ENCODE measurements around the gene PJVK.

The PJVK gene

DNA sequence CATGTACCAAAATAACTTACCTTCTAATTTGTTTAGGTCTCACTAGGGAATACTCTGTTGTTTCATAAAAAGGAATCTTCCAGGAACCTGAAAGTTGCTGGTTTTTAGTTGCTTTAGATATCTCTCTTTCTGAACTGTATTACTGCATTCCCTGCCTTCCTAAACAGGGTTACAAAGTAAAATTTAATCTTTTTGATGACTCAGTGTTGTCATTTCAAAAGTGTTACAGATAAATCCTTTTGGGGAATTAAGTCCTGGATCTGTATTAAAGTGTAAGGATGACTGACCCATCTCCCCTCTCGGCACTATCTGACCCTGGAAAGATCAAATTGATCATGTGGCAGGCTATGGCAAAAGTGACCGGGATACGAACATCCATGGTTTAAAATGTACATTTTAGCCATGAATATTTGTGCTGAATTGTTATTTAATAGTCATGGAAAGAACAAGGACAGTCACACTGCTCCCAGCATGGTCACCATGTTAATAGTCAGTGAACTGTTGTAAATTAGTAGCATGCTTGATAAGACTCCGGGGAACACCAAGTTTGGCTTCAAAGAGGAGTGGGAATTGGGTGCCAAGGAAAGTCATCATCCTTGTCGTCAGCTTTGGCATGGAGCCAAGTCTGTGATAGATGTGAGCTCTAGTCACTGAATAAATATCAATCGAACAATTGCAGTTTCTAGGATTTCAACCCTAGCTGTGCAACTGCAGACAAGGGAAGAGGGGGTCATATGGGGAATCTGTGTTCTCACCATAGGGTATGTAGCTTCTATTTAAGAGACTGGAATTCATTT lies 33.3 kb downstream of the PJVK start:
- no peak overlapping the region for H3K56ac ChIP-seq (ENCODE audit: low read length)
- H3K79me2 ChIP-seq (ENCODE audit: control insufficient read depth, insufficient read depth, low read length) = peaks cover 5% of the 10 kb centered on the region
- no peaks in the 10 kb centered on the region for H3K4me1 ChIP-seq (ENCODE audit: control insufficient read depth, low read depth, low read length)
- no peak overlapping the region for H2BK5ac ChIP-seq (ENCODE audit: low read length)
- H2BK15ac ChIP-seq (replicated peaks; ENCODE audit: low read depth) = no peak overlapping the region
- no peak overlapping the region for H3K18ac ChIP-seq (ENCODE audit: low read length)
- WGBS (ENCODE audit: extremely low coverage, insufficient coverage, low lambda C conversion rate) = no CpG with 5 or more reads among the region's 6 CpGs
- H2BK120ac ChIP-seq (ENCODE audit: low read depth, low read length) = no peak overlapping the region
- no peaks in the 10 kb centered on the region for H3K36me3 ChIP-seq (ENCODE audit: control insufficient read depth, insufficient read depth, low read length)
- no peak overlapping the region for H4K5ac ChIP-seq (ENCODE audit: low read length)
- no peak overlapping the region for H4K8ac ChIP-seq (ENCODE audit: low read depth, low read length)
- H3K4me2 ChIP-seq (ENCODE audit: low read length) = no peak overlapping the region
- H3K27ac ChIP-seq (ENCODE audit: low read depth, low read length) = no peak overlapping the region
- no peak overlapping the region for H3K23ac ChIP-seq (ENCODE audit: low read length)
- peaks cover 10% of the 10 kb centered on the region for H3K79me1 ChIP-seq (ENCODE audit: low read length)
- H3K4ac ChIP-seq (ENCODE audit: low read depth, low read length) = no peak overlapping the region
- H3K27me3 ChIP-seq (ENCODE audit: insufficient read depth, low read length, poor library complexity) = no peaks in the 10 kb centered on the region
- H3K9ac ChIP-seq (ENCODE audit: low read length) = no peak overlapping the region
- no peak for DNase-seq
- H3K4me3 ChIP-seq (ENCODE audit: low read length) = no peak overlapping the region
- no peak overlapping the region for H2AK5ac ChIP-seq (ENCODE audit: low read length)

DNA sequence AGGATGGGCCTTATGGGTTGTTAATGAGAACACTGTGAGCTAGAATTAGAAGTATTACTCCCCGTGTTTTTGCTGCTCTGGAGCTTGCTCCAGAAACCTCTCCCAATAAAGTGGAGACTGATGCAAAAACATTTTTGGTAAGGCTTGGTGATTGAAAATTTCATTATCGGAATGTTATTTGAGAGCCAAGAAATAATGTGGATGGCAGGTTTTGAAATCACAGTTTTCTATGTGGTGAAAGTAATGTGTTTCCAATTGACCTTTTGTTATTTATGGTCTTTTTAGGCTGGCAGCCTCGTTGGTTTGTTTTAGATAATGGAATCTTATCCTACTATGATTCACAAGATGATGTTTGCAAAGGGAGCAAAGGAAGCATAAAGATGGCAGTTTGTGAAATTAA lies 34.2 kb downstream of the PJVK start:
- Histone ChIP-seq H3K9ac (ENCODE audit: low read length) (no peak overlapping the region), H3K27ac (ENCODE audit: low read depth, low read length) (no peak overlapping the region), H3K79me1 (ENCODE audit: low read length) (peaks cover 10% of the 10 kb centered on the region), H4K5ac (ENCODE audit: low read length) (no peak overlapping the region), H3K56ac (ENCODE audit: low read length) (no peak overlapping the region), H2BK15ac (replicated peaks; ENCODE audit: low read depth) (no peak overlapping the region), H3K23ac (ENCODE audit: low read length) (no peak overlapping the region), H2AK5ac (ENCODE audit: low read length) (no peak overlapping the region), H2BK120ac (ENCODE audit: low read depth, low read length) (no peak overlapping the region), H3K27me3 (ENCODE audit: insufficient read depth, low read length, poor library complexity) (no peaks in the 10 kb centered on the region), H3K18ac (ENCODE audit: low read length) (no peak overlapping the region), H2BK5ac (ENCODE audit: low read length) (no peak overlapping the region), H3K4me2 (ENCODE audit: low read length) (no peak overlapping the region), H3K4me3 (ENCODE audit: low read length) (no peak overlapping the region), H3K36me3 (ENCODE audit: control insufficient read depth, insufficient read depth, low read length) (no peaks in the 10 kb centered on the region), H3K4me1 (ENCODE audit: control insufficient read depth, low read depth, low read length) (no peaks in the 10 kb centered on the region), H3K79me2 (ENCODE audit: control insufficient read depth, insufficient read depth, low read length) (peaks cover 5% of the 10 kb centered on the region), H3K4ac (ENCODE audit: low read depth, low read length) (no peak overlapping the region), H4K8ac (ENCODE audit: low read depth, low read length) (no peak overlapping the region)
- DNase-seq = no peak
- WGBS (ENCODE audit: extremely low coverage, insufficient coverage, low lambda C conversion rate) = no CpG with 5 or more reads among the region's 3 CpGs

DNA sequence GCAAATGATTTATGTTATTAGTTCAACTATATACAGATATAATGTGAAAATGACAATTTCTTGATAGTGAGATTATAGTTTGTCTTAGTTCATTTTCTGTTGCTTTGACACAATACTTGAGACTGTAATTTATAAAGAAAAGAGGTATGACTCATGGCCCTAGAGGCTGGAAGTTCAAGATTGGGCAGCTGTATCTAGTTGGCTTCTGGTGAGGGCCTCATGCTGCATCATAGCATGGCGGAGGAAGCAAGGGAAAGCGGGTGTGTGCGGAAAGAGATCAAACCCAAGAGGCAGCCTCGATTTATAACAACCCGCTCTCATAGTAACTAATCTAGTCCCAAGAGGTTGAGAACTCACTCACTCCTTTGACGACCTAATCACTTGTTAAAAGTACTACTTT lies 40.4 kb downstream of the PJVK start:
- peaks cover 2% of the 10 kb centered on the region for H3K36me3 ChIP-seq (ENCODE audit: control insufficient read depth, insufficient read depth, low read length)
- H3K4me2 ChIP-seq (ENCODE audit: low read length) = no peak overlapping the region
- no peaks in the 10 kb centered on the region for H3K27me3 ChIP-seq (ENCODE audit: insufficient read depth, low read length, poor library complexity)

DNA sequence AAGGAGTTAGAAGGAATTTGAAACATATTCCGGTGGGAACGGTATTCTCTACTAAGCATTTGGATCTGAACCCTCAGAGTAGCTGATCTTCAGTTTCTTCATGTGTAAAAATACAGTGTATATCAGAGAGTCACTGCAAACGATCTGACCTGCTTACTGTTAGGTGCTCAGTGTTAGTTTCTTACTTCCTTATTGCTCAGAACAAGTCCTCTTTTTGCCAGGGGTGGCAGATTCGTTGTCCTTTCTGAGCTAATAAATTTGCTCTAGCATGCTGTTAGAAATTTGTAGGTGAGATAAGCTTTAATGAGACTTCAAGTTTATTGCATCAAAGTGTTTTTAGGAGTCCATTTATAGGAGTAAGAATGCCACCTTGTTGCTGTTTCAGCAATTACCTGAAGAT lies 44.9 kb downstream of the PJVK start:
- H4K8ac ChIP-seq (ENCODE audit: low read depth, low read length) = no peak overlapping the region
- no peaks in the 10 kb centered on the region for H3K79me1 ChIP-seq (ENCODE audit: low read length)
- WGBS (ENCODE audit: extremely low coverage, insufficient coverage, low lambda C conversion rate) = no CpG with 5 or more reads among the region's 4 CpGs
- DNase-seq = no peak
- no peak overlapping the region for H2BK15ac ChIP-seq (replicated peaks; ENCODE audit: low read depth)
- no peaks in the 10 kb centered on the region for H3K4me1 ChIP-seq (ENCODE audit: control insufficient read depth, low read depth, low read length)
- H3K36me3 ChIP-seq (ENCODE audit: control insufficient read depth, insufficient read depth, low read length) = peaks cover 2% of the 10 kb centered on the region
- no peak overlapping the region for H2AK5ac ChIP-seq (ENCODE audit: low read length)
- H3K56ac ChIP-seq (ENCODE audit: low read length) = no peak overlapping the region
- no peaks in the 10 kb centered on the region for H3K27me3 ChIP-seq (ENCODE audit: insufficient read depth, low read length, poor library complexity)
- no peak overlapping the region for H3K4me2 ChIP-seq (ENCODE audit: low read length)
- H3K79me2 ChIP-seq (ENCODE audit: control insufficient read depth, insufficient read depth, low read length) = no peaks in the 10 kb centered on the region
- H4K5ac ChIP-seq (ENCODE audit: low read length) = no peak overlapping the region
- no peak overlapping the region for H3K18ac ChIP-seq (ENCODE audit: low read length)
- no peak overlapping the region for H3K9ac ChIP-seq (ENCODE audit: low read length)
- H2BK120ac ChIP-seq (ENCODE audit: low read depth, low read length) = no peak overlapping the region
- H2BK5ac ChIP-seq (ENCODE audit: low read length) = no peak overlapping the region
- H3K4me3 ChIP-seq (ENCODE audit: low read length) = no peak overlapping the region
- H3K4ac ChIP-seq (ENCODE audit: low read depth, low read length) = no peak overlapping the region
- H3K27ac ChIP-seq (ENCODE audit: low read depth, low read length) = no peak overlapping the region
- H3K23ac ChIP-seq (ENCODE audit: low read length) = no peak overlapping the region

More for the DNA sequence above, 40.4 kb downstream of the PJVK start:
- no peak overlapping the region for H4K8ac ChIP-seq (ENCODE audit: low read depth, low read length)
- H3K27ac ChIP-seq (ENCODE audit: low read depth, low read length) = no peak overlapping the region
- WGBS (ENCODE audit: extremely low coverage, insufficient coverage, low lambda C conversion rate) = no CpG with 5 or more reads among the region's 6 CpGs
- no peak for DNase-seq
- no peak overlapping the region for H2AK5ac ChIP-seq (ENCODE audit: low read length)
- H3K4ac ChIP-seq (ENCODE audit: low read depth, low read length) = no peak overlapping the region
- H3K79me1 ChIP-seq (ENCODE audit: low read length) = no peaks in the 10 kb centered on the region
- H3K18ac ChIP-seq (ENCODE audit: low read length) = no peak overlapping the region
- no peak overlapping the region for H4K5ac ChIP-seq (ENCODE audit: low read length)
- H3K23ac ChIP-seq (ENCODE audit: low read length) = no peak overlapping the region
- H3K4me1 ChIP-seq (ENCODE audit: control insufficient read depth, low read depth, low read length) = no peaks in the 10 kb centered on the region
- H3K79me2 ChIP-seq (ENCODE audit: control insufficient read depth, insufficient read depth, low read length) = no peaks in the 10 kb centered on the region
- H3K56ac ChIP-seq (ENCODE audit: low read length) = no peak overlapping the region
- no peak overlapping the region for H3K9ac ChIP-seq (ENCODE audit: low read length)
- no peak overlapping the region for H2BK5ac ChIP-seq (ENCODE audit: low read length)
- H2BK120ac ChIP-seq (ENCODE audit: low read depth, low read length) = no peak overlapping the region
- no peak overlapping the region for H3K4me3 ChIP-seq (ENCODE audit: low read length)
- no peak overlapping the region for H2BK15ac ChIP-seq (replicated peaks; ENCODE audit: low read depth)

DNA sequence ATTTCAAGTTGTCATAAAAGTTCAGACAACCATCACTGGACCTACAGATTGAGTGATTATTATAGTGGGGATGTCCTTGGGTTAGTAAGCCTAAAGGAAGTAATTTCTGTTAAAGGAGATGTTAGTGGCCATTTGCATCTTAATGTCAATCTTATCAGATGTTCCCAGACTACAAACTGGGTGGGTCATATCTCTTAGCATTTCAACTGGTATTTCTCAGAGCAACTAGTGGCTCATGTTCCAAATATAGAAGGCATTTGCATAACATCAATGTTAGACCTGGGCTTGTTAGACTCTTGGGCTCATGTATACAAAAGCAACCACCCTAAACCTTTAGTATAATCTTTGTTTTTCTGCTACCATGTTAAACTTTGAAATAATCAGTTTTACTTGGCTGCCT lies 47.0 kb downstream of the PJVK start:
- Histone ChIP-seq H3K4me2 (ENCODE audit: low read length) (no peak overlapping the region), H3K4ac (ENCODE audit: low read depth, low read length) (no peak overlapping the region), H3K79me1 (ENCODE audit: low read length) (no peaks in the 10 kb centered on the region), H3K9ac (ENCODE audit: low read length) (no peak overlapping the region), H3K79me2 (ENCODE audit: control insufficient read depth, insufficient read depth, low read length) (no peaks in the 10 kb centered on the region), H3K27me3 (ENCODE audit: insufficient read depth, low read length, poor library complexity) (no peaks in the 10 kb centered on the region), H3K18ac (ENCODE audit: low read length) (no peak overlapping the region), H3K23ac (ENCODE audit: low read length) (no peak overlapping the region), H3K56ac (ENCODE audit: low read length) (no peak overlapping the region), H2BK5ac (ENCODE audit: low read length) (no peak overlapping the region), H3K4me3 (ENCODE audit: low read length) (no peak overlapping the region), H4K5ac (ENCODE audit: low read length) (no peak overlapping the region), H2BK15ac (replicated peaks; ENCODE audit: low read depth) (no peak overlapping the region), H2AK5ac (ENCODE audit: low read length) (no peak overlapping the region), H3K36me3 (ENCODE audit: control insufficient read depth, insufficient read depth, low read length) (no peaks in the 10 kb centered on the region), H3K27ac (ENCODE audit: low read depth, low read length) (no peak overlapping the region), H4K8ac (ENCODE audit: low read depth, low read length) (no peak overlapping the region), H3K4me1 (ENCODE audit: control insufficient read depth, low read depth, low read length) (no peaks in the 10 kb centered on the region), H2BK120ac (ENCODE audit: low read depth, low read length) (no peak overlapping the region)
- DNase-seq = no peak

DNA sequence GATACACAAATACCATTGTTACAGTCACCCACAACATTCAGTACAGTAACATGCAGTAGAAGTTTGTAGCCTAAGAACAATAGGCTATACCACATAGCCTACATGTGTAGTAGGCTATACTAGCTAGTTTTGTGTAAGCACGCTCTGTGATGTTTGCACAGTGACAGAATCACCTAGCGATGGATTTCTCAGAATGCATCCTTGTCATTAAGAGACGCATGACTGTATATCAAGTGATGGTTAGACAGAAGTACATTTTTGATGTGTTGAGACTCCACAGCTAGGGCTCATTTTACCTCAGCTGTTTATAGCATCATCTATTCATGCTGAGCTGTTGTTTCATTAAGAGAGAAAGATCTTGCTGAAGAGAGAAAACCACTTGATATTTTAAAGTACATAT lies 48.5 kb downstream of the PJVK start:
- H4K8ac ChIP-seq (ENCODE audit: low read depth, low read length) = no peak overlapping the region
- no peak overlapping the region for H2AK5ac ChIP-seq (ENCODE audit: low read length)
- H3K4me2 ChIP-seq (ENCODE audit: low read length) = no peak overlapping the region
- no peaks in the 10 kb centered on the region for H3K4me1 ChIP-seq (ENCODE audit: control insufficient read depth, low read depth, low read length)
- no peak overlapping the region for H3K56ac ChIP-seq (ENCODE audit: low read length)
- no CpG with 5 or more reads among the region's 3 CpGs for WGBS (ENCODE audit: extremely low coverage, insufficient coverage, low lambda C conversion rate)
- H3K36me3 ChIP-seq (ENCODE audit: control insufficient read depth, insufficient read depth, low read length) = no peaks in the 10 kb centered on the region
- no peak overlapping the region for H3K18ac ChIP-seq (ENCODE audit: low read length)
- H3K27me3 ChIP-seq (ENCODE audit: insufficient read depth, low read length, poor library complexity) = no peaks in the 10 kb centered on the region
- no peaks in the 10 kb centered on the region for H3K79me2 ChIP-seq (ENCODE audit: control insufficient read depth, insufficient read depth, low read length)
- H3K23ac ChIP-seq (ENCODE audit: low read length) = no peak overlapping the region
- H2BK15ac ChIP-seq (replicated peaks; ENCODE audit: low read depth) = no peak overlapping the region
- no peaks in the 10 kb centered on the region for H3K79me1 ChIP-seq (ENCODE audit: low read length)
- H3K4ac ChIP-seq (ENCODE audit: low read depth, low read length) = no peak overlapping the region
- H4K5ac ChIP-seq (ENCODE audit: low read length) = no peak overlapping the region
- no peak for DNase-seq
- H2BK120ac ChIP-seq (ENCODE audit: low read depth, low read length) = no peak overlapping the region
- H3K27ac ChIP-seq (ENCODE audit: low read depth, low read length) = no peak overlapping the region
- no peak overlapping the region for H3K9ac ChIP-seq (ENCODE audit: low read length)
- no peak overlapping the region for H2BK5ac ChIP-seq (ENCODE audit: low read length)
- H3K4me3 ChIP-seq (ENCODE audit: low read length) = no peak overlapping the region

Measured in mesendoderm (in vitro differentiated cells).